Psoas muscle (tissue), 8 donors: Measurements from ENCODE around the gene UQCR10. TPM values are rescaled to one million over a fixed set of nuclear protein-coding genes. Genes with fewer than 3 reads are reported as not detected.

Experiments used
- ATAC-seq, 4 donors: fragments of 200-7000 bp; cut with Tn5 transposase; one replicate each; pipeline ENCODE4 v1.9.1; 2020; ENCODE audit warnings: moderate library complexity in 3 of 4, mild to moderate bottlenecking in 2 of 4
- DNase-seq, 2 donors: peaks; one replicate each; pipeline ENCODE4 v3.0.0-alpha.2; 2020
- H3K27ac ChIP-seq: fragments of 200-600 bp; one replicate; pipeline ENCODE4 v1.8.0; 2022
- H3K27me3 ChIP-seq, 3 donors: fragments of 200-600 bp in 1 of 3; one replicate each; pipeline versions ENCODE4 v1.6.1 to v1.8.0; 2013 to 2022; ENCODE audit warnings: low read length in 2 of 3, mild to moderate bottlenecking in 2 of 3, moderate library complexity in 1 of 3; ENCODE audit not compliant: insufficient read depth in 3 of 3
- H3K36me3 ChIP-seq, 2 donors: fragments of 200-600 bp in 1 of 2; one replicate each; pipeline versions ENCODE4 v1.6.1 to v1.8.0; 2013 to 2022; ENCODE audit warnings: low read depth in 1 of 2, mild to moderate bottlenecking in 1 of 2, moderate library complexity in 1 of 2; ENCODE audit not compliant: insufficient read depth in 1 of 2
- H3K4me1 ChIP-seq: fragments of 200-600 bp; one replicate; pipeline ENCODE4 v1.8.0; 2022
- H3K4me3 ChIP-seq: fragments of 200-600 bp; one replicate; pipeline ENCODE4 v1.8.0; 2022; ENCODE audit warnings: mild to moderate bottlenecking
- H3K9me3 ChIP-seq: fragments of 200-600 bp; one replicate; pipeline ENCODE4 v1.8.0; 2022
- CTCF ChIP-seq: fragments of 200-600 bp; IDR thresholded peaks from one replicate; pipeline ENCODE4 v1.8.0; 2022; ENCODE audit warnings: antibody characterized with exemption
- WGBS, 3 donors: extraction: QIAGEN DNeasy Blood & Tissue Kit; methylation state at CpG; one replicate each; pipeline versions ENCODE4 v1.1.6 to v1.1.7; 2013; 5-methylcytosine and 5-hydroxymethylcytosine counted together
- intact Hi-C, 2 donors: fragments of 100-400 bp; cut with DNase I; formaldehyde crosslinking; loops; one replicate each; pipeline versions ENCODE4 v1.11.0 to v1.14.2; 2022
- polyA plus RNA-seq, 3 donors: library from polyadenylated mRNA; stranded (reverse); fragments of 200-250 nt; gene quantifications; one replicate each; pipeline ENCODE4 v1.2.3, GENCODE V29; 2013
- total RNA-seq, 4 donors: library from RNA; stranded (reverse); fragmentation: NEBNext Ultra II Directional in 2 of 4; extraction: Animal tissue kit (Norgen Biotek cat#: 25700) in 2 of 4; gene quantifications; one replicate each; pipeline versions ENCODE4 v1.2.1 to v1.2.4, GENCODE V29; 2021 to 2023
- donor health status: healthy with polysubstance abuse.
- donor health status: DM: no; HTN: no; CAD: no; lungs with moderate emphysema.
- donor health status: Bipolar disorder and iron deficiency.
- donor health status: healthy.
- donor health status: DM: yes; HTN: yes; CAD: no.
- donor health status: DM: no; HTN: no; CAD: no.
- donor health status: DM: no; HTN: no; CAD: no.
- donor health status: DM: yes; HTN: yes; CAD: no.

UQCR10 gene
- total and polyA plus RNA-seq, 7 donors = 247 to 533 (median 411) TPM

DNA sequence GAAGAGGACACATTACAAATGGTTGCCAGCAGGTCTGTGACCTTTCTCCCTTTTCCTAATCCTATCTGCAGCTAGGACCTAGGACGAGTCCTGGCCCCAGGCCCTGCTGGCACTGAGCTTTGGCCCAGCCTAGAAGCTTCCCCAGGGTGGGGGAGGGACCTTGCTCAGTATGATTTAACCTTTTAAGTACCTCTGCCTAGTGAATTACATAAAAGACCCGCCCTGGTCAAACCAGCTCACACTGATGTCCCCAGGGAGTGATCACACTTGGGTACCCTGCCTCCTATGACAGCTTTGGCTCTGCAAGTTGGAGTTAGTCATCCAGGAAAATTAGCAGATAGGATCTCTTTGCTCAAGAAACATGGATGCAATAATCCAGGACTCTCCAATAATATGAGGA lies 49.0 kb downstream of the UQCR10 start:
- peak overlapping the region; percentile 87 for H3K27ac ChIP-seq
- WGBS, 3 donors = 10 to 32% (median 20%) methylated on average over 2 of the region's 2 CpGs
- ATAC-seq = peak; percentile 17 to 60 (median 48)
- peak; percentile 65 to 84 for DNase-seq
- peaks cover 8 to 67% of the 10 kb centered on the region in 2 donors for H3K36me3 ChIP-seq
- no peaks in the 10 kb centered on the region for H3K27me3 ChIP-seq
- peaks cover 32% of the 10 kb centered on the region for H3K4me1 ChIP-seq
- no peaks in the 10 kb centered on the region for H3K9me3 ChIP-seq
- intact Hi-C loops = no loop called here
- peak overlapping the region; percentile 2 for H3K4me3 ChIP-seq
- no peak for TF ChIP-seq CTCF

DNA sequence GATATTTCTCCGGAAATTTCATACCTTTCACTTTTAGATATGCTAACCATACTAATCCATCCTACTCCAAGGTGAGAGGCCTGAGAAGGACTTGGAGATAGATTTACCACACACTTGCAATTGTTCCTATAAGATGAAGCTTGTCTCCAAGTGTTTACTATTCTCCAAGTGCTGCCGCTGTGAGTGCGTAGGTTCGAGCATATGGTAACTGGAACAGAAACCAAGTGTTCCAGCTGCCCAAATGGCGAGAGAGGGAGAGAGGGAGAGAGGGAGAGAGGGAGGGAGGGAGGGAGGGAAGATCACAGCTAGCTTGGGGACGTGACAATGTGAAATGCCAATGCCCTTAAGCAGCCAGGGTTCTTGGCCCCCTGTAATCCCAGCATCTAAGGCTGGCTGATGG lies 49.4 kb downstream of the UQCR10 start:
- peak in 3 of 4 donors; percentile 39 to 48 (median 48) for ATAC-seq
- Histone ChIP-seq H3K4me3 (no peak overlapping the region), H3K36me3 (peaks cover 8 to 67% of the 10 kb centered on the region in 2 donors), H3K27ac (peak overlapping the region; percentile 87), H3K9me3 (no peaks in the 10 kb centered on the region), H3K27me3 (no peaks in the 10 kb centered on the region), H3K4me1 (peaks cover 32% of the 10 kb centered on the region)
- 25 to 42% (median 27%) methylated on average over 6 of the region's 6 CpGs for WGBS, 3 donors
- intact Hi-C loops = no loop called here
- DNase-seq = no peak
- TF ChIP-seq CTCF = no peak

DNA sequence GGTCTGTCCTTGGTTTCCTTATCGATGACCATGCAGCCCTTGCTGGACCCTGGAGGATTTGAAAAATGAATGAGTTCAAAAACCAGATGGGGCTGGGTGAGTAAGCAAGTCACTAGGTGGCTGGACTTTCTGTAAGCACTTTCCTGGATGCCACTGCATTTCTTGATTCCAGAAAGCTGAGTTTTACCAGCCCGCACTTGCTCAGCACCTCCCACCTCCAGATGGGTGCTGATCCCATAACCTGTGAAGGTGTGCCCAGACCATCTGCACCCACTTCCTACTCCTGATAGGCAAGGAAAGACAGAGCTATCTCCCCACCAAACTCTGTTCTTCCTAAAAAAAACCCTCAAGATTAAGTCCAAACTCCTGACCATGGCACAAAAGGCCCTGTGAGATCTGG lies 49.8 kb downstream of the UQCR10 start:
- Histone ChIP-seq H3K9me3 (no peaks in the 10 kb centered on the region), H3K27ac (peak overlapping the region; percentile 87), H3K4me3 (no peak overlapping the region), H3K27me3 (no peaks in the 10 kb centered on the region), H3K36me3 (peaks cover 10 to 67% of the 10 kb centered on the region in 2 donors), H3K4me1 (peaks cover 36% of the 10 kb centered on the region)
- 29 to 41% (median 36%) methylated on average over 2 of the region's 2 CpGs for WGBS, 3 donors
- DNase-seq = no peak
- intact Hi-C loops = no loop called here
- ATAC-seq = no peak
- no peak for TF ChIP-seq CTCF

GRCh38 chr22:29817724-29818123 lies 50.6 kb downstream of the UQCR10 start:
- 36 to 67% (median 41%) methylated on average over 1 of the region's 1 CpG for WGBS, 3 donors

More at GRCh38 chr22:29817724-29818123, 50.6 kb downstream of the UQCR10 start:
- Histone ChIP-seq H3K4me1 (peaks cover 39% of the 10 kb centered on the region), H3K4me3 (no peak overlapping the region), H3K36me3 (peaks cover 7 to 67% of the 10 kb centered on the region in 2 donors), H3K27ac (peak overlapping the region; percentile 87), H3K9me3 (no peaks in the 10 kb centered on the region), H3K27me3 (no peaks in the 10 kb centered on the region)
- intact Hi-C loops = no loop called here
- TF ChIP-seq CTCF = no peak
- DNase-seq = no peak
- no peak for ATAC-seq
